ENCODE data around the gene ATP11C.

Gene ATP11C

GRCh38 chrX:139825618-139826017, 107.2 kb downstream of the ATP11C start:
- Mint-ChIP-seq H3K9me3 (no peaks in the 10 kb centered on the region), H3K4me1 (peaks cover 26% of the 10 kb centered on the region), H3K27ac (peak overlapping the region in 1 of 3 experiments; percentile 8), H3K36me3 (ENCODE audit: low read depth) (peaks cover 3% of the 10 kb centered on the region), H3K4me3 (no peak overlapping the region), H3K27me3 (ENCODE audit: low read depth) (no peaks in the 10 kb centered on the region)
- TF ChIP-seq CTCF (IDR thresholded peaks at IDR 0.05; ENCODE audit: unreplicated experiment in 3 of 3) = no peak

GRCh38 chrX:139823806-139824205, 109.0 kb downstream of the ATP11C start:
- peaks cover 26% of the 10 kb centered on the region for H3K4me1 Mint-ChIP-seq
- no peak overlapping the region for H3K27ac Mint-ChIP-seq
- TF ChIP-seq CTCF (IDR thresholded peaks at IDR 0.05; ENCODE audit: unreplicated experiment in 3 of 3) = no peak
- peaks cover 3% of the 10 kb centered on the region for H3K36me3 Mint-ChIP-seq (ENCODE audit: low read depth)
- no peak overlapping the region for H3K4me3 Mint-ChIP-seq
- H3K9me3 Mint-ChIP-seq = no peaks in the 10 kb centered on the region
- no peaks in the 10 kb centered on the region for H3K27me3 Mint-ChIP-seq (ENCODE audit: low read depth)

GRCh38 chrX:139820358-139820984, 112.4 kb downstream of the ATP11C start:
- Mint-ChIP-seq H3K9me3 (no peaks in the 10 kb centered on the region), H3K4me1 (no peaks in the 10 kb centered on the region), H3K36me3 (ENCODE audit: low read depth) (peaks cover 13% of the 10 kb centered on the region), H3K27me3 (ENCODE audit: low read depth) (no peaks in the 10 kb centered on the region), H3K4me3 (no peak overlapping the region), H3K27ac (no peak overlapping the region)
- no peak for TF ChIP-seq CTCF (IDR thresholded peaks at IDR 0.05; ENCODE audit: unreplicated experiment in 3 of 3)

- Mint-ChIP-seq H3K27ac (no peak overlapping the region), H3K4me1 (no peaks in the 10 kb centered on the region), H3K9me3 (no peaks in the 10 kb centered on the region), H3K4me3 (no peak overlapping the region), H3K36me3 (ENCODE audit: low read depth) (peaks cover 21% of the 10 kb centered on the region), H3K27me3 (ENCODE audit: low read depth) (no peaks in the 10 kb centered on the region)
- TF ChIP-seq CTCF (IDR thresholded peaks at IDR 0.05; ENCODE audit: unreplicated experiment in 3 of 3) = no peak
Observed at GRCh38 chrX:139816204-139816603, 116.6 kb downstream of the ATP11C start.

GRCh38 chrX:139815771-139816170, 117.1 kb downstream of the ATP11C start:
- no peaks in the 10 kb centered on the region for H3K27me3 Mint-ChIP-seq (ENCODE audit: low read depth)
- TF ChIP-seq CTCF (IDR thresholded peaks at IDR 0.05; ENCODE audit: unreplicated experiment in 3 of 3) = no peak
- peaks cover 22% of the 10 kb centered on the region for H3K36me3 Mint-ChIP-seq (ENCODE audit: low read depth)
- no peaks in the 10 kb centered on the region for H3K4me1 Mint-ChIP-seq
- H3K27ac Mint-ChIP-seq = no peak overlapping the region
- no peak overlapping the region for H3K4me3 Mint-ChIP-seq
- no peaks in the 10 kb centered on the region for H3K9me3 Mint-ChIP-seq

GRCh38 chrX:139811942-139812629, 120.8 kb downstream of the ATP11C start:
- Mint-ChIP-seq H3K27me3 (ENCODE audit: low read depth) (no peaks in the 10 kb centered on the region), H3K27ac (no peak overlapping the region), H3K36me3 (ENCODE audit: low read depth) (peaks cover 27% of the 10 kb centered on the region), H3K4me1 (no peaks in the 10 kb centered on the region), H3K9me3 (peaks cover 5% of the 10 kb centered on the region), H3K4me3 (no peak overlapping the region)
- TF ChIP-seq CTCF (IDR thresholded peaks at IDR 0.05; ENCODE audit: unreplicated experiment in 3 of 3) = no peak
